GM12874 (cell line): ENCODE measurements around the gene DENND4B.

Experiments used
- CTCF ChIP-seq: IDR thresholded peaks from 2 replicates; pipeline ENCODE4 v1.5.1; 2011; ENCODE audit warnings: low read depth, mild to moderate bottlenecking, control low read depth, low read length, moderate library complexity; ENCODE audit not compliant: insufficient read depth

DENND4B gene

GRCh38 chr1:153985941-153986761, 39.6 kb upstream of the DENND4B start, which contains the start of gene RAB13:
TSS of gene RAB13 (minus strand) at chr1:153986339. CDS start at chr1:153986236, 103 bp downstream.
- no peak for TF ChIP-seq CTCF

GRCh38 chr1:153985341-153985912, 38.9 kb upstream of the DENND4B start:
- TF ChIP-seq CTCF, result no peak

- TF ChIP-seq CTCF, result no peak
Observed at GRCh38 chr1:153984123-153984894, 37.8 kb upstream of the DENND4B start.

GRCh38 chr1:153978274-153978909, 31.9 kb upstream of the DENND4B start:
- TF ChIP-seq CTCF, result no peak

- TF ChIP-seq CTCF, result no peak
Observed at GRCh38 chr1:153977250-153978240, 31.0 kb upstream of the DENND4B start, which contains the start of gene JTB. TSS of gene JTB (minus strand) at chr1:153977674. CDS start at chr1:153977252, 422 bp downstream.

- TF ChIP-seq CTCF, result no peak
Observed at GRCh38 chr1:153976819-153977249, 30.3 kb upstream of the DENND4B start.
